Muscle of leg (tissue), 11 donors: ENCODE data around the gene DNHD1. TPM values are rescaled to one million over a fixed set of nuclear protein-coding genes. Genes with fewer than 3 reads are reported as not detected.

Source experiments
- DNase-seq: peaks from one replicate; pipeline ENCODE4 v3.0.0; 2013
- H3K27ac ChIP-seq: one replicate; pipeline ENCODE4 v1.5.1; 2013; ENCODE audit warnings: mild to moderate bottlenecking, low read length, control low read depth
- H3K27me3 ChIP-seq: one replicate; pipeline ENCODE4 v1.6.1; 2013; ENCODE audit warnings: low read length; ENCODE audit not compliant: control insufficient read depth, insufficient read depth
- H3K36me3 ChIP-seq: one replicate; pipeline ENCODE4 v1.6.1; 2013; ENCODE audit warnings: low read length; ENCODE audit not compliant: control insufficient read depth, insufficient read depth
- H3K4me1 ChIP-seq: one replicate; pipeline ENCODE4 v1.6.1; 2013; ENCODE audit warnings: low read length; ENCODE audit not compliant: control insufficient read depth, insufficient read depth
- H3K4me3 ChIP-seq: one replicate; pipeline ENCODE4 v1.5.1; 2013; ENCODE audit warnings: low read length, control low read depth
- H3K9me3 ChIP-seq: replicated peaks from 2 replicates; pipeline ENCODE4 v1.6.1; 2013; ENCODE audit warnings: low read depth, low read length; ENCODE audit not compliant: control insufficient read depth
- WGBS: methylation state at CpG from one replicate; pipeline ENCODE4 v1.1.5; 2013; ENCODE audit warnings: missing lambda C conversion rate; ENCODE audit not compliant: insufficient coverage; 5-methylcytosine and 5-hydroxymethylcytosine counted together
- polyA plus RNA-seq, 8 donors: library from polyadenylated mRNA; unstranded; fragments of 120-200 nt; gene quantifications; one replicate each; pipeline versions ENCODE4 v1.2.1 to v1.2.3, GENCODE V29; 2013; ENCODE audit warnings: inconsistent platforms in 1 of 8, low replicate concordance in 1 of 8; ENCODE audit not compliant: insufficient read length in 8 of 8, insufficient read depth in 1 of 8
- total RNA-seq: library from RNA; stranded (reverse); fragments of 120-200 nt; gene quantifications from one replicate; pipeline ENCODE4 v1.2.4, GENCODE V29; 2013

The DNHD1 gene
- total and polyA plus RNA-seq, 9 donors: 3.3 to 10.7 (median 6.5) TPM

- peaks cover 14% of the 10 kb centered on the region for H3K9me3 ChIP-seq
- no peaks in the 10 kb centered on the region for H3K27me3 ChIP-seq
- no peak overlapping the region for H3K27ac ChIP-seq
- H3K4me3 ChIP-seq: no peak overlapping the region
- H3K4me1 ChIP-seq: no peaks in the 10 kb centered on the region
- 79% methylated on average over 25 of the region's 25 CpGs for WGBS
- DNase-seq: no peak
- H3K36me3 ChIP-seq: peaks cover 3% of the 10 kb centered on the region
These were observed 89.6 kb downstream of the DNHD1 start for GRCh38 chr11:6586434-6587359.

- peaks cover 14% of the 10 kb centered on the region for H3K9me3 ChIP-seq
- no peak overlapping the region for H3K4me3 ChIP-seq
- H3K27me3 ChIP-seq: no peaks in the 10 kb centered on the region
- 84% methylated on average over 5 of the region's 11 CpGs for WGBS
- peaks cover 6% of the 10 kb centered on the region for H3K36me3 ChIP-seq
- H3K27ac ChIP-seq: no peak overlapping the region
- DNase-seq: no peak
- no peaks in the 10 kb centered on the region for H3K4me1 ChIP-seq
These were observed 90.4 kb downstream of the DNHD1 start for GRCh38 chr11:6587360-6587953.

GRCh38 chr11:6588018-6588417 lies 90.9 kb downstream of the DNHD1 start:
- no peaks in the 10 kb centered on the region for H3K4me1 ChIP-seq
- peaks cover 6% of the 10 kb centered on the region for H3K36me3 ChIP-seq
- WGBS: no CpG with 5 or more reads among the region's 1 CpG
- H3K4me3 ChIP-seq: no peak overlapping the region
- peaks cover 14% of the 10 kb centered on the region for H3K9me3 ChIP-seq
- no peaks in the 10 kb centered on the region for H3K27me3 ChIP-seq
- H3K27ac ChIP-seq: no peak overlapping the region
- no peak for DNase-seq

GRCh38 chr11:6594142-6594768 lies 97.2 kb downstream of the DNHD1 start:
- no peak overlapping the region for H3K4me3 ChIP-seq
- no peaks in the 10 kb centered on the region for H3K9me3 ChIP-seq
- no peaks in the 10 kb centered on the region for H3K27me3 ChIP-seq
- peaks cover 39% of the 10 kb centered on the region for H3K36me3 ChIP-seq
- H3K4me1 ChIP-seq: peaks cover 2% of the 10 kb centered on the region
- H3K27ac ChIP-seq: no peak overlapping the region
- WGBS: 90% methylated on average over 3 of the region's 3 CpGs
- DNase-seq: no peak

- peak overlapping the region; percentile 11 for H3K27ac ChIP-seq
These were observed 99.3 kb downstream of the DNHD1 start for GRCh38 chr11:6596239-6596877.

GRCh38 chr11:6598555-6598954 lies 101.5 kb downstream of the DNHD1 start:
- Histone ChIP-seq H3K4me3 (no peak overlapping the region), H3K36me3 (peaks cover 60% of the 10 kb centered on the region), H3K27me3 (no peaks in the 10 kb centered on the region), H3K4me1 (peaks cover 20% of the 10 kb centered on the region), H3K27ac (no peak overlapping the region), H3K9me3 (no peaks in the 10 kb centered on the region)
- WGBS: 100% methylated on average over 2 of the region's 3 CpGs
- DNase-seq: no peak

More at GRCh38 chr11:6596239-6596877, 99.3 kb downstream of the DNHD1 start:
- H3K27me3 ChIP-seq: no peaks in the 10 kb centered on the region
- peaks cover 7% of the 10 kb centered on the region for H3K4me1 ChIP-seq
- H3K36me3 ChIP-seq: peaks cover 60% of the 10 kb centered on the region
- DNase-seq: peak; percentile 45
- H3K4me3 ChIP-seq: no peak overlapping the region
- 25% methylated on average over 4 of the region's 5 CpGs for WGBS
- no peaks in the 10 kb centered on the region for H3K9me3 ChIP-seq

GRCh38 chr11:6599449-6599848 lies 102.4 kb downstream of the DNHD1 start:
- no peaks in the 10 kb centered on the region for H3K27me3 ChIP-seq
- H3K9me3 ChIP-seq: no peaks in the 10 kb centered on the region
- WGBS: 69% methylated on average over 1 of the region's 1 CpG
- peak; percentile 14 for DNase-seq
- H3K27ac ChIP-seq: no peak overlapping the region
- peaks cover 20% of the 10 kb centered on the region for H3K4me1 ChIP-seq
- H3K36me3 ChIP-seq: peaks cover 55% of the 10 kb centered on the region
- no peak overlapping the region for H3K4me3 ChIP-seq

GRCh38 chr11:6599881-6600390 lies 102.9 kb downstream of the DNHD1 start:
- Histone ChIP-seq H3K27me3 (no peaks in the 10 kb centered on the region), H3K4me1 (peaks cover 22% of the 10 kb centered on the region), H3K27ac (no peak overlapping the region), H3K36me3 (peaks cover 51% of the 10 kb centered on the region), H3K9me3 (no peaks in the 10 kb centered on the region), H3K4me3 (no peak overlapping the region)
- no peak for DNase-seq
- whole genome bisulfite sequencing: 87% methylated on average over 2 of the region's 2 CpGs

GRCh38 chr11:6601041-6601461 lies 104.0 kb downstream of the DNHD1 start:
- Histone ChIP-seq H3K36me3 (peaks cover 51% of the 10 kb centered on the region), H3K27ac (no peak overlapping the region)

More at GRCh38 chr11:6601041-6601461, 104.0 kb downstream of the DNHD1 start:
- no peak for DNase-seq
- Histone ChIP-seq H3K9me3 (no peaks in the 10 kb centered on the region), H3K4me1 (peaks cover 30% of the 10 kb centered on the region), H3K4me3 (no peak overlapping the region), H3K27me3 (no peaks in the 10 kb centered on the region)
- WGBS: 93% methylated on average over 13 of the region's 13 CpGs
